DND-41 (cell line): ENCODE data around the gene H6PD.

Experiments
- ATAC-seq: fragments of 200-7000 bp; cut with Tn5 transposase; 3 replicates; pipeline ENCODE4 v1.9.1; 2021; ENCODE audit warnings: low read depth; ENCODE audit not compliant: insufficient read depth
- DNase-seq: peaks from one replicate; pipeline ENCODE4 v3.0.0-alpha.2; 2020
- H2AFZ ChIP-seq: 2 replicates; pipeline ENCODE4 v1.6.0; 2012; ENCODE audit warnings: low read depth, low read length
- H3K27ac ChIP-seq: 2 replicates; pipeline ENCODE4 v1.5.1; 2012; ENCODE audit warnings: low read length, inconsistent platforms
- H3K27me3 ChIP-seq: fragments of 200-600 bp; sonication (generic); 2 replicates; pipeline ENCODE4 v1.6.0; 2012; ENCODE audit warnings: low read length, mild to moderate bottlenecking, inconsistent platforms; ENCODE audit not compliant: insufficient read depth, poor library complexity
- H3K36me3 ChIP-seq: 2 replicates; pipeline ENCODE4 v1.5.1; 2012; ENCODE audit warnings: low read length, inconsistent platforms; ENCODE audit not compliant: insufficient read depth
- H3K4me1 ChIP-seq: 2 replicates; pipeline ENCODE4 v1.5.1; 2012; ENCODE audit warnings: mild to moderate bottlenecking, low read length; ENCODE audit not compliant: insufficient read depth
- H3K4me2 ChIP-seq: 2 replicates; pipeline ENCODE4 v1.6.0; 2012; ENCODE audit warnings: mild to moderate bottlenecking, moderate library complexity, low read length, inconsistent platforms; ENCODE audit not compliant: insufficient read depth
- H3K4me3 ChIP-seq, 2 experiments: fragments of 200-600 bp in 1 of 2; shearing (Covaris generic) in 1 of 2; 2 replicates each; pipeline ENCODE4 v1.5.1; 2012 to 2016; ENCODE audit warnings: inconsistent platforms in 2 of 2, low read length in 2 of 2, mild to moderate bottlenecking in 2 of 2, low read depth in 1 of 2, moderate library complexity in 1 of 2
- H3K79me2 ChIP-seq: 2 replicates; pipeline ENCODE4 v1.6.0; 2012; ENCODE audit warnings: low read length, inconsistent platforms; ENCODE audit not compliant: insufficient read depth
- H3K9ac ChIP-seq: 2 replicates; pipeline ENCODE4 v1.6.0; 2012; ENCODE audit warnings: low read depth, mild to moderate bottlenecking, inconsistent platforms, low read length, moderate library complexity
- H3K9me3 ChIP-seq: 2 replicates; pipeline ENCODE4 v1.5.1; 2012; ENCODE audit warnings: low read length, moderate library complexity, mild to moderate bottlenecking, inconsistent platforms; ENCODE audit not compliant: insufficient read depth, severe bottlenecking
- H4K20me1 ChIP-seq: 2 replicates; pipeline ENCODE4 v1.6.0; 2012; ENCODE audit warnings: low read length; ENCODE audit not compliant: insufficient read depth
- EZH2 ChIP-seq: IDR thresholded peaks from 3 replicates; pipeline ENCODE4 v1.6.1; 2012; ENCODE audit warnings: borderline replicate concordance, low read depth, mild to moderate bottlenecking, moderate library complexity, low read length, inconsistent platforms; ENCODE audit not compliant: severe bottlenecking
- TF ChIP-seq, protein P1 (sequence below): IDR thresholded peaks from 2 replicates; pipeline ENCODE4 v1.5.1; 2012; ENCODE audit warnings: borderline replicate concordance, low read length, moderate library complexity, mild to moderate bottlenecking; ENCODE audit not compliant: poor library complexity, severe bottlenecking; ENCODE audit errors: extremely low read depth

The H6PD gene

DNA sequence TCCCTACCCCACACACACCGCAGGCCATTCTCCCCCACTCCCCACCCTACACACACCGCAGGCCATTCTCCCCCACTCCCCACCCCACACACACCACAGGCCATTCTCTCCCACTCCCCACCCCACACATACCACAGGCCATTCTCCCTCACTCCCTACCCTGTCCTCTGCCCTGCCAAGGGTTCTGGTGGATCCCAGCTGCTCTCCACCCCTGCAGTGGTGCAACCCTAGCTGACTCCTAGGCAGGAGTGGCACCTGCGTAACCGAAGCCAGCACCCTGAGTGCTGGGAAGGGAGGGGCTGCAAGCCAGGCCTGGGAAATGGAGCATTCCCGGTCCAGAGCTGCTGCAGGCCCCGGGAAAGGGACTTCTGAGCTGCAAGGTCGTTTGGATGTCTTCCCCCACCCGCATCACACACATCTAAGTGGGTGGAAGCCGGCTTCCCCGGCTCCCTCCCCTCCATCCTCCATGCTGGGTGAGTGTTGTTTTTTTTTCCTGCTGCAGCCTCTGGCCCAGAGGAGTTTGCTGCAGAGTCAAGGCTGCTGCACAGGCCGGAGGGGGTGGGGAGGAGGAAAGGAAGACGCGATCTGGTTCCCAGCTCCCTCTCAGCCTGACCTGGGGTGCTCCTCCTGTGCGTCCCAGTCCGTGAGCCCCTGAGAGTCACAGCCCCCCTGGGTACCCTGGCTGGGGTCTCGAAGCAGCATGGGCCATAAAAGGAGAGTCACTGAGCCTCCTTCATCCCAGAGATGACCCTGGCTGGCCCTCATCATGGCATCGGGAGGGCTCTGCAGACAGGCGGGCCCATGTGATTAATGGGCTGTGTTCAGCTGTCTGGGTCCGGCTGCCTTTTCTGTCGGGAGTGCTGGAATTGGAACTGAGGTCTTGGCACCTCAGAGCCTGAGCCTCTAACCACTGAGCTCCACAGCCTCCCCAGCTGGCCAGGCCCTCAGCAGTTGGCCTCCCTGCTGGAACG is 16.1 kb downstream of the H6PD start:
- Histone ChIP-seq H3K36me3 (peaks cover 79% of the 10 kb centered on the region), H2AFZ (no peak overlapping the region), H3K27ac (peak overlapping the region; percentile 32; the same call in 1 of the 2 replicates), H3K9me3 (no peaks in the 10 kb centered on the region), H3K4me3 (no peak overlapping the region), H3K4me2 (peak overlapping the region; percentile 2; the same call in 1 of the 2 replicates), H4K20me1 (peaks cover 33% of the 10 kb centered on the region), H3K79me2 (peaks cover 93% of the 10 kb centered on the region), H3K9ac (0 out of 2 replicates have a peak overlapping the region, but pooled peaks have one; percentile 19), H3K4me1 (peaks cover 41% of the 10 kb centered on the region), H3K27me3 (no peaks in the 10 kb centered on the region)
- ATAC-seq, result no peak
- no peak for TF ChIP-seq EZH2
- TF ChIP-seq, protein P1, sequence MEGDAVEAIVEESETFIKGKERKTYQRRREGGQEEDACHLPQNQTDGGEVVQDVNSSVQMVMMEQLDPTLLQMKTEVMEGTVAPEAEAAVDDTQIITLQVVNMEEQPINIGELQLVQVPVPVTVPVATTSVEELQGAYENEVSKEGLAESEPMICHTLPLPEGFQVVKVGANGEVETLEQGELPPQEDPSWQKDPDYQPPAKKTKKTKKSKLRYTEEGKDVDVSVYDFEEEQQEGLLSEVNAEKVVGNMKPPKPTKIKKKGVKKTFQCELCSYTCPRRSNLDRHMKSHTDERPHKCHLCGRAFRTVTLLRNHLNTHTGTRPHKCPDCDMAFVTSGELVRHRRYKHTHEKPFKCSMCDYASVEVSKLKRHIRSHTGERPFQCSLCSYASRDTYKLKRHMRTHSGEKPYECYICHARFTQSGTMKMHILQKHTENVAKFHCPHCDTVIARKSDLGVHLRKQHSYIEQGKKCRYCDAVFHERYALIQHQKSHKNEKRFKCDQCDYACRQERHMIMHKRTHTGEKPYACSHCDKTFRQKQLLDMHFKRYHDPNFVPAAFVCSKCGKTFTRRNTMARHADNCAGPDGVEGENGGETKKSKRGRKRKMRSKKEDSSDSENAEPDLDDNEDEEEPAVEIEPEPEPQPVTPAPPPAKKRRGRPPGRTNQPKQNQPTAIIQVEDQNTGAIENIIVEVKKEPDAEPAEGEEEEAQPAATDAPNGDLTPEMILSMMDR, result no peak
- no peak for DNase-seq

- no peaks in the 10 kb centered on the region for H3K9me3 ChIP-seq
- H3K4me2 ChIP-seq, result no peak overlapping the region
- ATAC-seq (no peak), DNase-seq (no peak)
- peaks cover 79% of the 10 kb centered on the region for H3K36me3 ChIP-seq
- no peak overlapping the region for H2AFZ ChIP-seq
- peaks cover 33% of the 10 kb centered on the region for H4K20me1 ChIP-seq
- H3K9ac ChIP-seq, result no peak overlapping the region
- no peaks in the 10 kb centered on the region for H3K27me3 ChIP-seq
- TF ChIP-seq EZH2, result no peak
- TF ChIP-seq, protein P1, result no peak
- no peak overlapping the region for H3K4me3 ChIP-seq
- H3K4me1 ChIP-seq, result peaks cover 33% of the 10 kb centered on the region
- H3K79me2 ChIP-seq, result peaks cover 93% of the 10 kb centered on the region
- peak overlapping the region; percentile 32 for H3K27ac ChIP-seq
Measured at GRCh38 chr1:9251501-9251900, 16.9 kb downstream of the H6PD start.

DNA sequence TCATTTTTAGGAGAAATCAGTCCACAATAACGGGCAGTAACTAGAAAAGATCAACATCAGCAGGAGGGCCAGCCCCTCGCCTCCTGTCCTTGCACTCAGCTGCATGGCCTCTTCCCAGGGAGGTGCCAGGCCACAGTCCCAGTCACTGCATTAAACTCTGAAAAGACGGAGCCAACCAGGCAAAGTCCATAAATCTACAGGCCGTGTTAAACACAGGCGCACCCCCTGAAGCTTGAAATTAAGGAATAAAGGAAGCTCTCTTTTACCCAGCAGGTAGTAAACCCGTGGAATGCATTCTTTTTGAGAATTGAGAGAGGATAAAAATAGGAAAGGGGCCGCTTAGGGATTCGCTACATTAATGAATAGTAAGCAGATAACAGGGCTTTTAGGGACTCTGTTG is 18.4 kb downstream of the H6PD start:
- H3K27ac ChIP-seq, result no peak overlapping the region
- H3K4me1 ChIP-seq, result peaks cover 23% of the 10 kb centered on the region
- H3K9me3 ChIP-seq, result peaks cover 3% of the 10 kb centered on the region
- peaks cover 93% of the 10 kb centered on the region for H3K79me2 ChIP-seq
- H3K9ac ChIP-seq, result no peak overlapping the region
- peaks cover 41% of the 10 kb centered on the region for H4K20me1 ChIP-seq
- no peak overlapping the region for H2AFZ ChIP-seq
- H3K4me3 ChIP-seq, result no peak overlapping the region
- no peak overlapping the region for H3K4me2 ChIP-seq
- peaks cover 76% of the 10 kb centered on the region for H3K36me3 ChIP-seq
- no peaks in the 10 kb centered on the region for H3K27me3 ChIP-seq
- no peak for TF ChIP-seq EZH2
- TF ChIP-seq, protein P1, result no peak
- ATAC-seq (no peak), DNase-seq (no peak)
